IMR-90 (cell line): ENCODE data around the gene VWA5A. TPM values are rescaled to one million over a fixed set of nuclear protein-coding genes. Genes with fewer than 3 reads are reported as not detected.

Experiments
- ATAC-seq: fragments of 200-7000 bp; cut with Tn5 transposase; 2 replicates; pipeline ENCODE4 v1.9.1; 2020; ENCODE audit warnings: low read depth, mild to moderate bottlenecking, moderate library complexity
- BruUV-seq: library from RNA; stranded (reverse); fragments of 400-500 nt; replicated peaks from 2 replicates; lab custom pipeline; 2021; lab: Mats Ljungman, UMichigan
- CTCF ChIA-PET: fragments of 300-600 bp; formaldehyde crosslinking; extraction: SDS; loops from one replicate; lab custom pipeline; 2021; ENCODE audit warnings: antibody characterized with exemption; lab: Yijun Ruan, JAX
- POLR2A ChIA-PET: fragments of 300-600 bp; sonication (Branson Sonifier 250); formaldehyde crosslinking; loops from one replicate; lab custom pipeline; 2022; ENCODE audit warnings: antibody characterized with exemption; ENCODE audit not compliant: unreplicated experiment; lab: Charles Lee
- DNase-seq: peaks from one replicate; pipeline ENCODE4 v3.0.0; 2013
- H2AFZ ChIP-seq: replicated peaks from 2 replicates; pipeline ENCODE3; 2013; ENCODE audit warnings: low read length, mild to moderate bottlenecking; ENCODE audit not compliant: poor library complexity
- H2AK5ac ChIP-seq: 2 replicates; pipeline ENCODE4 v1.6.1; 2013; ENCODE audit warnings: low read depth, low read length, inconsistent platforms
- H2AK9ac ChIP-seq: replicated peaks from 2 replicates; pipeline ENCODE3; 2013; ENCODE audit warnings: mild to moderate bottlenecking, low read depth, low read length, moderate library complexity; ENCODE audit not compliant: poor library complexity
- H2BK120ac ChIP-seq: 2 replicates; pipeline ENCODE4 v1.6.1; 2013; ENCODE audit warnings: low read depth, low read length, inconsistent platforms
- H2BK15ac ChIP-seq: 3 replicates; pipeline ENCODE4 v1.6.1; 2013; ENCODE audit warnings: low read depth, low read length, inconsistent platforms
- H2BK20ac ChIP-seq: 2 replicates; pipeline ENCODE4 v1.6.1; 2013; ENCODE audit warnings: low read depth, mild to moderate bottlenecking, inconsistent platforms, low read length, moderate library complexity
- H2BK5ac ChIP-seq: 2 replicates; pipeline ENCODE4 v1.6.1; 2013; ENCODE audit warnings: mild to moderate bottlenecking, low read depth, low read length, inconsistent platforms; ENCODE audit not compliant: poor library complexity, severe bottlenecking
- H3K14ac ChIP-seq: replicated peaks from 2 replicates; pipeline ENCODE4 v1.6.1; 2013; ENCODE audit warnings: low read depth, low read length, inconsistent platforms
- H3K18ac ChIP-seq: 2 replicates; pipeline ENCODE4 v1.6.1; 2013; ENCODE audit warnings: low read depth, low read length, control low read depth
- H3K23ac ChIP-seq: 2 replicates; pipeline ENCODE4 v1.6.1; 2013; ENCODE audit warnings: low read depth, low read length, inconsistent platforms
- H3K27ac ChIP-seq: 2 replicates; pipeline ENCODE4 v1.5.1; 2013; ENCODE audit warnings: mild to moderate bottlenecking, control low read depth, low read length; ENCODE audit not compliant: insufficient read depth
- H3K27me3 ChIP-seq: 2 replicates; pipeline ENCODE4 v1.6.1; 2013; ENCODE audit warnings: low read length; ENCODE audit not compliant: control insufficient read depth, insufficient read depth
- H3K36me3 ChIP-seq: 2 replicates; pipeline ENCODE4 v1.6.1; 2013; ENCODE audit warnings: low read length, mixed read lengths; ENCODE audit not compliant: control insufficient read depth, insufficient read depth
- H3K4ac ChIP-seq: 2 replicates; pipeline ENCODE4 v1.6.1; 2013; ENCODE audit warnings: low read depth, low read length, inconsistent platforms
- H3K4me1 ChIP-seq: 2 replicates; pipeline ENCODE4 v1.6.1; 2013; ENCODE audit warnings: low read length, mixed read lengths; ENCODE audit not compliant: control insufficient read depth, insufficient read depth
- H3K4me2 ChIP-seq: 2 replicates; pipeline ENCODE4 v1.6.1; 2013; ENCODE audit warnings: low read depth, mild to moderate bottlenecking, control low read depth, low read length, moderate library complexity
- H3K4me3 ChIP-seq: 2 replicates; pipeline ENCODE4 v1.5.1; 2013; ENCODE audit warnings: low read depth, mild to moderate bottlenecking, control low read depth, low read length, moderate library complexity; ENCODE audit not compliant: insufficient read depth
- H3K56ac ChIP-seq: 2 replicates; pipeline ENCODE4 v1.6.1; 2013; ENCODE audit warnings: low read length, inconsistent platforms; ENCODE audit not compliant: insufficient read depth; ENCODE audit errors: extremely low read depth
- H3K79me1 ChIP-seq, 2 experiments: 2 replicates each; pipeline ENCODE4 v1.6.1; 2013; ENCODE audit warnings: low read length in 2 of 2, inconsistent platforms in 1 of 2, low read depth in 1 of 2
- H3K9ac ChIP-seq: 2 replicates; pipeline ENCODE4 v1.6.1; 2013; ENCODE audit warnings: low read depth, low read length, control low read depth
- H3K9me1 ChIP-seq: 2 replicates; pipeline ENCODE4 v1.6.1; 2013; ENCODE audit warnings: low read length, inconsistent platforms; ENCODE audit not compliant: insufficient read depth
- H3K9me3 ChIP-seq: 2 replicates; pipeline ENCODE4 v1.6.1; 2013; ENCODE audit warnings: low read length; ENCODE audit not compliant: control insufficient read depth, insufficient read depth
- H4K20me1 ChIP-seq: 2 replicates; pipeline ENCODE4 v1.6.1; 2013; ENCODE audit warnings: low read length, inconsistent platforms; ENCODE audit not compliant: insufficient read depth
- H4K5ac ChIP-seq: 2 replicates; pipeline ENCODE4 v1.6.1; 2013; ENCODE audit warnings: mild to moderate bottlenecking, low read depth, low read length, control low read depth
- H4K8ac ChIP-seq, 2 experiments: 2 replicates each; pipeline ENCODE4 v1.6.1; 2013; ENCODE audit warnings: low read depth in 2 of 2, low read length in 2 of 2, control low read depth in 1 of 2, inconsistent platforms in 1 of 2
- H4K91ac ChIP-seq: 2 replicates; pipeline ENCODE4 v1.6.1; 2013; ENCODE audit warnings: low read depth, low read length, inconsistent platforms; ENCODE audit not compliant: insufficient read depth
- BHLHE40 ChIP-seq: fragments of 150-350 bp; IDR thresholded peaks from 2 replicates; pipeline ENCODE4 v1.6.1; 2016; ENCODE audit warnings: mild to moderate bottlenecking, low read depth, low read length
- FOS ChIP-seq: fragments of 150-350 bp; IDR thresholded peaks from 2 replicates; pipeline ENCODE4 v1.6.1; 2016; ENCODE audit warnings: low read depth, low read length
- MAFK ChIP-seq: IDR thresholded peaks from 2 replicates; pipeline ENCODE4 v1.6.1; 2012; ENCODE audit warnings: low read depth, low read length, improper control_type of control experiment
- MAZ ChIP-seq: IDR thresholded peaks from 2 replicates; pipeline ENCODE4 v1.6.1; 2012; ENCODE audit warnings: low read depth, mild to moderate bottlenecking, low read length, improper control_type of control experiment, moderate library complexity, borderline replicate concordance
- NFE2L2 ChIP-seq: fragments of 150-350 bp; IDR thresholded peaks from 2 replicates; pipeline ENCODE4 v1.6.1; 2016; ENCODE audit warnings: low read depth, mild to moderate bottlenecking, low read length
- POLR2A ChIP-seq: IDR thresholded peaks from 2 replicates; pipeline ENCODE4 v1.6.1; 2012; ENCODE audit warnings: mild to moderate bottlenecking, low read depth, low read length
- RCOR1 ChIP-seq: IDR thresholded peaks from 2 replicates; pipeline ENCODE4 v1.6.1; 2012; ENCODE audit warnings: mild to moderate bottlenecking, low read length, improper control_type of control experiment; ENCODE audit not compliant: insufficient replicate concordance
- SMC3 ChIP-seq: fragments of 150-350 bp; IDR thresholded peaks from 2 replicates; pipeline ENCODE4 v1.6.1; 2016; ENCODE audit warnings: low read depth, mild to moderate bottlenecking, antibody characterized with exemption, low read length, moderate library complexity
- WGBS, 2 experiments: methylation state at CpG; one replicate each; pipeline versions ENCODE4 v1.1.5 to v1.1.7; 2013; ENCODE audit warnings: missing lambda C conversion rate in 2 of 2; ENCODE audit not compliant: insufficient read length in 1 of 2; ENCODE audit errors: extremely low coverage in 2 of 2; 5-methylcytosine and 5-hydroxymethylcytosine counted together
- dilution Hi-C: fragments of 300-500 bp; cut with HindIII; formaldehyde crosslinking; loops from one replicate; pipeline ENCODE4 v1.14.3; 2018; ENCODE audit warnings: low sequenced_read_pairs; ENCODE audit not compliant: unreplicated experiment
- in situ Hi-C: fragments of 300-500 bp; cut with MboI; formaldehyde crosslinking; loops from 3 replicates; pipeline ENCODE4 v1.14.3; 2019; ENCODE audit warnings: low sequenced_read_pairs, inconsistent platforms, mixed read lengths
- intact Hi-C: fragments of 100-400 bp; cut with micrococcal nuclease; formaldehyde crosslinking; loops from 2 replicates; pipeline ENCODE4 v1.10.0; 2022
- polyA plus RNA-seq, 3 experiments: library from polyadenylated mRNA; depleted of rRNA; stranded (reverse); fragments of >200 nt; gene quantifications; 2 replicates each; pipeline ENCODE4 v1.2.3, GENCODE V29; 2012; ENCODE audit warnings: low replicate concordance in 1 of 3
- total RNA-seq: library from RNA; depleted of rRNA; stranded (reverse); fragments of >200 nt; gene quantifications from 2 replicates; pipeline ENCODE4 v1.2.3, GENCODE V29; 2012

VWA5A gene
- total and polyA plus RNA-seq, 2 of the 4 experiments (the other 2 are of a cell fraction): 5.6 to 6.8 TPM

DNA sequence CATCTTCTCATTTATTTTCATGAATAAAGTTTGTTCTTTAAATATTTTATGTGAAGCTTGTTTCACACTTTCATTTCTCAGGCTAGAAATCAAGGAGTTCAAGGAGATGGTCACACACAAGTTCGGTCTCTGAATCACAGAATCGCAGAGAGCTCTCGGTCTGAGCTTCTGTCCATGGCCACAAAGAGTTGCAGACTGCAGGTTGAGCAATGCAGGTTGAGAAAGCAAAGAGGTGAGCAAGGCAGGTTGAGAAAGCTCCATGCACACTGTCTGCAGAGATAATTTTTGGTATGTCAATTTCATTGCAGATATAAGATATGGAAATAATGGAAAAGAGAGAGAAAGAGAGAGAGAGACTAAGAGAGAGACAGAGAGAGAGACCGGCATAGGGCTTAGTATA is 32.9 kb upstream of the VWA5A start:
- Histone ChIP-seq H3K27me3 (peaks cover 15% of the 10 kb centered on the region), H4K8ac (no peak overlapping the region), H2BK20ac (no peak overlapping the region), H4K91ac (no peak overlapping the region), H3K27ac (no peak overlapping the region), H2AFZ (no peak overlapping the region), H3K4ac (no peak overlapping the region), H2BK5ac (no peak overlapping the region), H2AK9ac (no peak overlapping the region), H2BK15ac (no peak overlapping the region), H2BK120ac (no peak overlapping the region), H3K9me1 (no peaks in the 10 kb centered on the region), H3K23ac (no peak overlapping the region), H3K4me1 (no peaks in the 10 kb centered on the region; the same call in 1 of the 2 replicates), H4K20me1 (no peaks in the 10 kb centered on the region), H3K79me1 (no peaks in the 10 kb centered on the region), H3K9me3 (no peaks in the 10 kb centered on the region), H4K5ac (no peak overlapping the region), H3K18ac (no peak overlapping the region), H3K4me3 (no peak overlapping the region), H3K36me3 (no peaks in the 10 kb centered on the region), H2AK5ac (no peak overlapping the region), H3K14ac (no peak overlapping the region), H3K9ac (no peak overlapping the region), H3K4me2 (no peak overlapping the region), H3K56ac (no peak overlapping the region)
- CTCF ChIA-PET: no interaction called here
- no CpG with 5 or more reads among the region's 4 CpGs for WGBS, 2 experiments
- in situ Hi-C loops: no loop called here
- DNase-seq: no peak
- no peak for TF ChIP-seq NFE2L2
- TF ChIP-seq POLR2A: no peak
- TF ChIP-seq MAZ: no peak
- TF ChIP-seq MAFK: no peak
- TF ChIP-seq SMC3: no peak
- no peak for TF ChIP-seq BHLHE40
- TF ChIP-seq FOS: no peak
- no peak for TF ChIP-seq RCOR1
- POLR2A ChIA-PET: no interaction called here
- no peak for ATAC-seq
- BruUV-seq: no TSS peak
- intact Hi-C loops: no loop called here
- dilution Hi-C loops: no loop called here
